ENCODE measurements around the gene PLAAT2.

DNA sequence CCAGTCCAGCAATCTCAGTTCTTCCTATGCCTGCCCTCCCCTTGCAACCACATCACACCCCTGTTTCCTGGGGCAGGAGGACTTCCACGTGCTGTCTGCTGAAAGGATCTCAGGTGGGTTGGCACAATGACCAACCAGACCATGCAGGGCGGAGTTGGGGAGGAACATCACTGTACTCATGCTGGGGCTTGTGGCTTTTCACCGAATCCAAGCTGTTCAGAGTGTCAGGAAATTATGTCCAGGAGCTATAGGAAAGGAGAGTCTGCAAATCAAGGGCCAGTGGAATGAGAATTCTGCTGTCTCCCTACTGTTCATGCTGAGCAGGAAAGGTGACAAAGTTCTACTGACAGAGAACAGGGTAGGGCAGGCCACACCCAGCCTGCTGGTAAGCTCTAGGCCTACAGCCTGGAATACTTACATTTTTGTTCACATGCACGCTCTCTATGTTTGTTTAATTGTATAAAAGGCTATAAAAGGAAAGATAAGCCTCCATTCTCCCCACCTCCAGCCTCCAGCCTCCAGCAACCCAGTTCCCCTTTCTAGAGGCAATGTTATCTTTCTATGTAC is 1.7 kb upstream of the PLAAT2 start:
- TF ChIP-seq CTCF (IDR thresholded peaks at IDR 0.05) (no peak), POLR2A (IDR thresholded peaks at IDR 0.05) (no peak)
